Upper lobe of right lung (tissue), 1 donor: ENCODE data around the gene NINL. TPM values are rescaled to one million over a fixed set of nuclear protein-coding genes. Genes with fewer than 3 reads are reported as not detected.

Experiments used
- ATAC-seq: fragments of 200-7000 bp; cut with Tn5 transposase; one replicate; pipeline ENCODE4 v1.9.1; 2020; ENCODE audit warnings: mild to moderate bottlenecking, moderate library complexity
- DNase-seq: peaks from one replicate; pipeline ENCODE4 v3.0.0-alpha.2; 2020
- H3K27ac ChIP-seq: fragments of 200-600 bp; one replicate; pipeline ENCODE4 v1.8.0; 2022
- H3K27me3 ChIP-seq: fragments of 200-600 bp; one replicate; pipeline ENCODE4 v1.8.0; 2022; ENCODE audit warnings: mild to moderate bottlenecking
- H3K36me3 ChIP-seq: fragments of 200-600 bp; one replicate; pipeline ENCODE4 v1.8.0; 2022
- H3K4me1 ChIP-seq: fragments of 200-600 bp; one replicate; pipeline ENCODE4 v1.8.0; 2022
- H3K4me3 ChIP-seq: fragments of 200-600 bp; one replicate; pipeline ENCODE4 v1.8.0; 2022; ENCODE audit warnings: mild to moderate bottlenecking
- H3K9me3 ChIP-seq: fragments of 200-600 bp; one replicate; pipeline ENCODE4 v1.8.0; 2022
- intact Hi-C: fragments of 100-400 bp; cut with DNase I; formaldehyde crosslinking; loops from one replicate; pipeline ENCODE4 v1.11.0; 2022
- total RNA-seq: library from RNA; stranded (reverse); fragmentation: NEBNext Ultra II Directional; extraction: Animal tissue kit (Norgen Biotek cat#: 25700); gene quantifications from one replicate; pipeline ENCODE4 v1.2.1, GENCODE V29; 2021
- TF ChIP-seq, protein P1 (sequence below): fragments of 200-600 bp; IDR thresholded peaks from one replicate; pipeline ENCODE4 v1.8.0; 2022; ENCODE audit warnings: antibody characterized with exemption
- donor health status: DM: no; HTN: yes; CAD: no; lungs with severe emphysema.

The NINL gene
- total RNA-seq, 1 donor from 2014 or later = 13.2 TPM

DNA sequence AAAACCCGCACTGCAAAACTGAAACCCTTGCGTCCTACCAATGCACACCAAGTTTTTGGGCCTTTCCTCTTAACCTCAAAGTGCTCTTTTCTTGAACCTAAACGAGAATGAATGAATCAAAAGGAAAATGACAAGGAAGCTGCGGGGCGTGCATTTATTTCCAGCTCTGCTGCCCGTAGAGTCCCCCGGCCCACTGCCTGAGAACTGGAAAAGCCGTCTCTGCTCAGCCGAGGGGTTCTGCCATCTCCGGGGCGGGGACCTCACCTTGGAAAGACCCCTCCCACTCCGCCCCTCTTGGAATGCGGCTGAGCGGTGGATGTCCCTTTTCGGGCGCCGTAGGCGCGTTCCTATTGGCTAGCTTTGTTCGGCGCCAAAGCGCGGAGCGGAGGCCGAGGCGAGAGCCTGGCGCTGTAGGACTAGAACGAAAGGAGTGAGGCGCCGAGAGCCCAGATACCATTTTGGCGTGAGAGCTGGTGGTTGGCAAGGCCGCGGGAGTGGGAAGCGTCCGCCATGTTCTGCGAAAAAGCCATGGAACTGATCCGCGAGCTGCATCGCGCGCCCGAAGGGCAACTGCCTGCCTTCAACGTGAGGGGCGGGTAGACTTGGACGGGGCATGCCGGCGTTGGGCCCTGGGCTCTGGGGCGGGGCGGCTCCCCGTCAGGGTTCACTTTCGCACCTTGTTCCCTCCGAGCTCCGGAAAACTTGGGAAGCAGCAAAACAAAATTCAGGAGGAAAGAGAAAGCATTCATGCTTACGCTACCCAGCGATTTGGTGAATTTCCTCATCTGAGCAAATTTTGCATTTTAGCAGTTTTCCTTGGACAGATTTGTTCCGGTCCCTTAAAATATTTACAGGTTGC, 177.8 kb downstream of the NINL start, which contains the start of gene GINS1:
Gene GINS1, plus strand, starts transcription at position 363 of the 859 bp plus-strand sequence. Its CDS starts 148 bp downstream, at position 511.
- Histone ChIP-seq H3K4me3 (peak within 1 kb of the TSS; percentile 78), H3K9me3 (no peaks in the 10 kb centered on the region), H3K27me3 (no peaks in the 10 kb centered on the region), H3K4me1 (peaks cover 8% of the 10 kb centered on the region), H3K27ac (peak within 1 kb of the TSS; percentile 19), H3K36me3 (no peaks in the 10 kb centered on the region)
- intact Hi-C loops = loop anchor here (10.0 kb wide), 1 partner anchor 343 kb away; no protein-coding TSS in a partner anchor
- ATAC-seq (peak; percentile 98), DNase-seq (peak; percentile 92)
- TF ChIP-seq, protein P1, sequence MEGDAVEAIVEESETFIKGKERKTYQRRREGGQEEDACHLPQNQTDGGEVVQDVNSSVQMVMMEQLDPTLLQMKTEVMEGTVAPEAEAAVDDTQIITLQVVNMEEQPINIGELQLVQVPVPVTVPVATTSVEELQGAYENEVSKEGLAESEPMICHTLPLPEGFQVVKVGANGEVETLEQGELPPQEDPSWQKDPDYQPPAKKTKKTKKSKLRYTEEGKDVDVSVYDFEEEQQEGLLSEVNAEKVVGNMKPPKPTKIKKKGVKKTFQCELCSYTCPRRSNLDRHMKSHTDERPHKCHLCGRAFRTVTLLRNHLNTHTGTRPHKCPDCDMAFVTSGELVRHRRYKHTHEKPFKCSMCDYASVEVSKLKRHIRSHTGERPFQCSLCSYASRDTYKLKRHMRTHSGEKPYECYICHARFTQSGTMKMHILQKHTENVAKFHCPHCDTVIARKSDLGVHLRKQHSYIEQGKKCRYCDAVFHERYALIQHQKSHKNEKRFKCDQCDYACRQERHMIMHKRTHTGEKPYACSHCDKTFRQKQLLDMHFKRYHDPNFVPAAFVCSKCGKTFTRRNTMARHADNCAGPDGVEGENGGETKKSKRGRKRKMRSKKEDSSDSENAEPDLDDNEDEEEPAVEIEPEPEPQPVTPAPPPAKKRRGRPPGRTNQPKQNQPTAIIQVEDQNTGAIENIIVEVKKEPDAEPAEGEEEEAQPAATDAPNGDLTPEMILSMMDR = no peak

Other genes starting within 250 kb of the NINL start
- 45.2 TPM for gene ABHD12, start 194.7 kb downstream of the NINL start, total RNA-seq
- gene GINS1, start 177.9 kb downstream of the NINL start, total RNA-seq = 0.55 TPM
- gene NANP, start 38.5 kb upstream of the NINL start, total RNA-seq = 4.8 TPM
- 14.6 TPM for gene ZNF337, start 111.3 kb upstream of the NINL start, total RNA-seq